ENCODE data around the gene NRIP1. TPM values are rescaled to one million over a fixed set of nuclear protein-coding genes. Genes with fewer than 3 reads are reported as not detected.

NRIP1 gene
- total and polyA plus RNA-seq, 12 donors = 8.0 to 75.8 (median 46.0) TPM

DNA sequence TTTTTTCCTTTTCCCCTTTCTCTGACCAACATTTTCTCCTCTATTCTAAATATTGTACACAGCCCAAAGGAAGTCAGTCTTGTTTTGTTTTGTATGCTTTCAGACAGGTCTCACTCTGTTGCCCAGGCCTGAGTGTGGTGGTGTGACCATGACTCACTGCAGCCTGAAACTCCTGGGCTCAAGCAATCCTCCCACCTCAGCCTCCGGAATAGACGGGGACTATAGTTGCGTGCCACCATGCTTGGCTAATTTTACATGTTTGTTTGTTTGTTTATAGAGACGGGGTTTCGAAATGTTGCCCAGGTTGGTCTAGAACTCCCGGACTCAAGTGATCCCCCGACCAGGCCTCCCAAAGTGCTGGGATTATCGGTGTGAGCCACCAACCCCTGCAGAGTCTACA lies 72.8 kb downstream of the NRIP1 start:
- Histone ChIP-seq H3K4me3 (no peak overlapping the region), H3K27ac (no peak overlapping the region), H3K4me1 (replicated peaks in 1 of 2) (peaks cover 0 to 22% of the 10 kb centered on the region in 2 donors), H3K36me3 (replicated peaks in 1 of 2) (no peaks in the 10 kb centered on the region), H3K27me3 (no peaks in the 10 kb centered on the region), H3K9me3 (replicated peaks in 1 of 3) (no peaks in the 10 kb centered on the region)
- TF ChIP-seq POLR2A (IDR thresholded peaks at IDR 0.05) = no peak
- TF ChIP-seq, protein P1, sequence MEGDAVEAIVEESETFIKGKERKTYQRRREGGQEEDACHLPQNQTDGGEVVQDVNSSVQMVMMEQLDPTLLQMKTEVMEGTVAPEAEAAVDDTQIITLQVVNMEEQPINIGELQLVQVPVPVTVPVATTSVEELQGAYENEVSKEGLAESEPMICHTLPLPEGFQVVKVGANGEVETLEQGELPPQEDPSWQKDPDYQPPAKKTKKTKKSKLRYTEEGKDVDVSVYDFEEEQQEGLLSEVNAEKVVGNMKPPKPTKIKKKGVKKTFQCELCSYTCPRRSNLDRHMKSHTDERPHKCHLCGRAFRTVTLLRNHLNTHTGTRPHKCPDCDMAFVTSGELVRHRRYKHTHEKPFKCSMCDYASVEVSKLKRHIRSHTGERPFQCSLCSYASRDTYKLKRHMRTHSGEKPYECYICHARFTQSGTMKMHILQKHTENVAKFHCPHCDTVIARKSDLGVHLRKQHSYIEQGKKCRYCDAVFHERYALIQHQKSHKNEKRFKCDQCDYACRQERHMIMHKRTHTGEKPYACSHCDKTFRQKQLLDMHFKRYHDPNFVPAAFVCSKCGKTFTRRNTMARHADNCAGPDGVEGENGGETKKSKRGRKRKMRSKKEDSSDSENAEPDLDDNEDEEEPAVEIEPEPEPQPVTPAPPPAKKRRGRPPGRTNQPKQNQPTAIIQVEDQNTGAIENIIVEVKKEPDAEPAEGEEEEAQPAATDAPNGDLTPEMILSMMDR (IDR thresholded peaks at IDR 0.05) = no peak
- whole genome bisulfite sequencing, 4 donors = 92 to 95% (median 94%) methylated on average over 8 of the region's 8 CpGs
- DNase-seq = peak in 1 of 7 donors; percentile 31
- intact Hi-C loops (cut with DNase I) = no loop called here

DNA sequence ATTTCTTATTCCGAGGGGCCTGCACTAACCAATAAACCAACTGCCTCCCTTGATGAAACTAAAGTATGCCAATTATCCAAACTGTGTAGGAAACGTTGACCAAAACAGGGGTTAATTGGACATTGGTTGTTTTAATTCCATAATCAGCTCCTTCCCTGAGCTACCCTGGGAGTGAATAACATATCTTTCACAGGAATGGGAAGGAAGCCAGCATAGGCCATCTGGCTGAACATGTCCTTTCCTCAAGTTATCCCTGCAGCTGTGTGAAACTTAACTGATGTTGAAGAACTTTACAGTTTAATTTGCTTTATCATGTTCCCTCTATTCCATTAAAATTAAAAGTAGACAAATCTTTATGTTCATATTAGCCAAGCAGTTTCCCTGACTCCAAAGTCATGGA lies 75.4 kb downstream of the NRIP1 start:
- H3K9me3 ChIP-seq (replicated peaks in 1 of 3) = no peaks in the 10 kb centered on the region
- H3K27me3 ChIP-seq = no peaks in the 10 kb centered on the region
- H3K27ac ChIP-seq = no peak overlapping the region
- no peak overlapping the region for H3K4me3 ChIP-seq
- WGBS, 4 donors = 74 to 83% (median 78%) methylated on average over 2 of the region's 2 CpGs
- TF ChIP-seq POLR2A (IDR thresholded peaks at IDR 0.05) = no peak
- TF ChIP-seq, protein P1 (IDR thresholded peaks at IDR 0.05) = no peak
- peaks cover 0 to 10% of the 10 kb centered on the region in 2 donors for H3K4me1 ChIP-seq (replicated peaks in 1 of 2)
- H3K36me3 ChIP-seq (replicated peaks in 1 of 2) = no peaks in the 10 kb centered on the region
- intact Hi-C loops (cut with DNase I) = no loop called here
- DNase-seq = peak in 1 of 7 donors; percentile 30

DNA sequence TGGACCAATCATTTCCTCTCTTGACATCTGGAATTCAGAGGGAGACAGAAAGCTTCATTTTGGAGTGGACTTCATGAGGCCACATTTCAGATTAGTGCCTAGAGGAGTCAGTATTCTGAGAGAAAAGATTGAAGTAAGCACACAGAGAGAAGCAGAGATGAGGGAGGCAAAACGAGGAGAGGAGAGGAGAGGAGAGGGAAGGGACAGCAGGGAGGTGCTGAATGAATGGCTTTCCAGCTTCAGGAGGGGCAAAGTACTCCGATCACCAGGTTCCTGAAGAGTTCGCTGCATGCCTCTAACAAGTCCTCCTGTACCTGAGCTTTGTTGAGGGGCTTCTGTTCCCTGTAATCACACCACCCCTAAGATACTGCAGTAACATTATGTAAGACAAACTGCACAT lies 76.0 kb downstream of the NRIP1 start:
- no peak for DNase-seq
- no peaks in the 10 kb centered on the region for H3K9me3 ChIP-seq (replicated peaks in 1 of 3)
- H3K36me3 ChIP-seq (replicated peaks in 1 of 2) = no peaks in the 10 kb centered on the region
- no peaks in the 10 kb centered on the region for H3K27me3 ChIP-seq
- no peak overlapping the region for H3K4me3 ChIP-seq
- 79 to 93% (median 80%) methylated on average over 3 of the region's 3 CpGs for WGBS, 4 donors
- no peak overlapping the region for H3K27ac ChIP-seq
- intact Hi-C loops (cut with DNase I) = no loop called here
- TF ChIP-seq, protein P1 (IDR thresholded peaks at IDR 0.05) = no peak
- no peak for TF ChIP-seq POLR2A (IDR thresholded peaks at IDR 0.05)
- peaks cover 0 to 10% of the 10 kb centered on the region in 2 donors for H3K4me1 ChIP-seq (replicated peaks in 1 of 2)

DNA sequence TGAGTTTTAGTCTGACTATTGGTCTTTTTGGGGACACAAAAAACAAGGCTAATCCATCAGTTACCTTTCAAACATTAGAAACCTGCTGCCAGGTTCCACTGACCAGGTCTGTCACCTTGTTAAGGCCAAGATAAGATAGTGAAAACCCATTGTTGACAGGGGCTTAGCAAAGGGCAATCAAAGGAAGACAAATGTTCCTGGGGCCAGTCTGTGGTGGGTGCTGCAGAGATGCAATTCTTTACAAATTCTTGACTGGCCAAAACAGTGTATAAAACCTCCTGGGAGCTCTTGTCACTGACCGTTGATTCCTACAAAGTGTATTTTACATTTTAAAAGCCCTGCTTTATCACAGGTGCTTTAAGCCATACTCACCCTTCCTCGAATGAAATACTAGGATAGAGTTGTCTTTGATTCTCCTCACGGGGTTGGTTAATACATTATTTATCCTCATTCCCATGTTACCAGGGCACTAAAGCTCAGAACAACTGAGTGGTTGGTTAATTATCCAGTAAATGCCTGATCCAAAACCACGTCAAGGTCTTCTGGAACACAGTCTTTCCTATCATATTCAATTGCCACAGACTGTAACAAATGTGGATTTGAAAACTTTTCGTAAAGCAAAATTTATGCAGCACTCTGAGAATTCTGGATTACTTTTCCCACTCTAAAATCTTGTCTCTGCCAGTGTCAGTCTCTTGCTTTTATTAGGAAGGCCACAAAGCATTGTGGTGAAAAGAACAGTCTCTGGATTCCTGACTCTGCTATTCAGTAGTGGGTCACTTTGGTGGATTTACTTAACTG lies 77.2 kb downstream of the NRIP1 start:
- Histone ChIP-seq H3K36me3 (replicated peaks in 1 of 2) (no peaks in the 10 kb centered on the region), H3K4me1 (replicated peaks in 1 of 2) (peaks cover 0 to 10% of the 10 kb centered on the region in 2 donors), H3K27me3 (no peaks in the 10 kb centered on the region), H3K4me3 (no peak overlapping the region), H3K9me3 (replicated peaks in 1 of 3) (no peaks in the 10 kb centered on the region), H3K27ac (no peak overlapping the region)
- intact Hi-C loops (cut with DNase I) = no loop called here
- WGBS, 4 donors = 53 to 71% (median 67%) methylated on average over 5 of the region's 5 CpGs
- DNase-seq = no peak
- no peak for TF ChIP-seq POLR2A (IDR thresholded peaks at IDR 0.05)
- TF ChIP-seq, protein P1 (IDR thresholded peaks at IDR 0.05) = no peak
